GM23338 (cell line): ENCODE measurements around the gene FBXW12. TPM values are rescaled to one million over a fixed set of nuclear protein-coding genes. Genes with fewer than 3 reads are reported as not detected.

ENCODE experiments used
- ATAC-seq: fragments of 200-7000 bp; cut with Tn5 transposase; 3 replicates; pipeline ENCODE4 v1.9.1; 2020
- DNase-seq: peaks from one replicate; pipeline ENCODE4 v3.0.0-alpha.2; 2015; ENCODE audit warnings: low spot score
- H2AFZ ChIP-seq: fragments of 200-600 bp; sonication (generic); 2 replicates; pipeline ENCODE4 v1.8.0; 2016; ENCODE audit warnings: antibody characterized with exemption, mild to moderate bottlenecking, moderate library complexity
- H3F3A ChIP-seq: fragments of 200-600 bp; sonication (generic); replicated peaks from 2 replicates; pipeline ENCODE4 v1.8.0; 2017; ENCODE audit warnings: antibody characterized with exemption, mixed run types, low read depth
- H3K27ac ChIP-seq: fragments of 200-600 bp; sonication (generic); 2 replicates; pipeline ENCODE4 v1.6.1; 2016; ENCODE audit warnings: low read depth
- H3K27me3 ChIP-seq: fragments of 200-600 bp; sonication (generic); 2 replicates; pipeline ENCODE4 v1.8.0; 2016; ENCODE audit warnings: mild to moderate bottlenecking, mixed run types, moderate library complexity; ENCODE audit not compliant: insufficient read depth
- H3K36me3 ChIP-seq: fragments of 200-600 bp; sonication (generic); 2 replicates; pipeline ENCODE4 v1.8.0; 2016; ENCODE audit warnings: mild to moderate bottlenecking; ENCODE audit not compliant: insufficient read depth
- H3K4me1 ChIP-seq: fragments of 200-600 bp; sonication (generic); 2 replicates; pipeline ENCODE4 v1.8.0; 2016; ENCODE audit warnings: mild to moderate bottlenecking, moderate library complexity; ENCODE audit not compliant: insufficient read depth
- H3K4me2 ChIP-seq: fragments of 200-600 bp; sonication (generic); 2 replicates; pipeline ENCODE4 v1.7.1; 2017; ENCODE audit warnings: mixed run types
- H3K4me3 ChIP-seq: fragments of 200-600 bp; sonication (generic); 2 replicates; pipeline ENCODE4 v1.6.1; 2016; ENCODE audit warnings: mixed run types
- H3K79me2 ChIP-seq: fragments of 200-600 bp; sonication (generic); replicated peaks from 2 replicates; pipeline ENCODE4 v1.8.0; 2017; ENCODE audit warnings: mild to moderate bottlenecking; ENCODE audit not compliant: insufficient read depth
- H3K9me2 ChIP-seq: fragments of 200-600 bp; sonication (generic); 2 replicates; pipeline ENCODE4 v1.8.0; 2017; ENCODE audit not compliant: insufficient read depth
- H4K20me1 ChIP-seq: fragments of 200-600 bp; sonication (generic); replicated peaks from 2 replicates; pipeline ENCODE4 v1.8.0; 2017; ENCODE audit warnings: mild to moderate bottlenecking; ENCODE audit not compliant: insufficient read depth
- H3K27ac Mint-ChIP-seq: 2 replicates; pipeline ENCODE4 v1.8.0; 2020; ENCODE audit warnings: inconsistent platforms, mild to moderate bottlenecking, moderate library complexity, mixed read lengths
- H3K27me3 Mint-ChIP-seq: 3 replicates; pipeline ENCODE4 v1.8.0; 2022; ENCODE audit warnings: low read depth, mild to moderate bottlenecking, moderate library complexity, mixed read lengths, inconsistent platforms; ENCODE audit not compliant: insufficient read depth, poor library complexity
- H3K36me3 Mint-ChIP-seq: 3 replicates; pipeline ENCODE4 v1.8.0; 2021; ENCODE audit warnings: low read depth, mild to moderate bottlenecking, inconsistent platforms, moderate library complexity, mixed read lengths
- H3K4me1 Mint-ChIP-seq: 3 replicates; pipeline ENCODE4 v1.8.0; 2020; ENCODE audit warnings: mild to moderate bottlenecking, inconsistent platforms, mixed read lengths
- H3K4me3 Mint-ChIP-seq: 3 replicates; pipeline ENCODE4 v1.8.0; 2021; ENCODE audit warnings: moderate library complexity, mild to moderate bottlenecking, inconsistent platforms, mixed read lengths
- H3K9me3 Mint-ChIP-seq: 3 replicates; pipeline ENCODE4 v1.8.0; 2020; ENCODE audit warnings: moderate library complexity, mild to moderate bottlenecking, inconsistent platforms, mixed read lengths
- CREB1 ChIP-seq: fragments of 250-450 bp; sonication (Bioruptor Pico); IDR thresholded peaks from 2 replicates; pipeline ENCODE4 v1.5.0; 2020; ENCODE audit warnings: low read depth, mild to moderate bottlenecking, moderate library complexity
- CTCF ChIP-seq, 2 experiments: fragments of 200-600 bp in 1 of 2; sonication (generic) in 1 of 2; conservative IDR thresholded peaks; 2 replicates each; pipeline versions ENCODE4 v1.5.1 to v1.6.1; 2016 to 2017; ENCODE audit warnings: antibody characterized with exemption in 2 of 2, low read depth in 2 of 2, mild to moderate bottlenecking in 2 of 2, moderate library complexity in 1 of 2
- ETS1 ChIP-seq: IDR thresholded peaks from 2 replicates; pipeline ENCODE4 v1.6.1; 2016; ENCODE audit warnings: antibody characterized with exemption
- EZH2 ChIP-seq: fragments of 200-600 bp; sonication (generic); IDR thresholded peaks from one replicate; pipeline ENCODE4 v1.8.0; 2017; ENCODE audit warnings: antibody characterized with exemption, mild to moderate bottlenecking, low read depth; ENCODE audit not compliant: unreplicated experiment
- EZH2phosphoT487 ChIP-seq: fragments of 200-600 bp; sonication (generic); IDR thresholded peaks from one replicate; pipeline ENCODE4 v1.8.1; 2018; ENCODE audit warnings: antibody characterized with exemption; ENCODE audit not compliant: unreplicated experiment
- JUNB ChIP-seq: IDR thresholded peaks from one replicate; pipeline ENCODE4 v1.6.1; 2016; ENCODE audit warnings: antibody characterized with exemption; ENCODE audit not compliant: unreplicated experiment
- NANOG ChIP-seq: IDR thresholded peaks from 2 replicates; pipeline ENCODE4 v1.6.1; 2016; ENCODE audit warnings: antibody characterized with exemption, borderline replicate concordance
- POLR2AphosphoS5 ChIP-seq: IDR thresholded peaks from 2 replicates; pipeline ENCODE4 v1.6.1; 2016; ENCODE audit warnings: antibody characterized with exemption, low read depth
- REST ChIP-seq: IDR thresholded peaks from one replicate; pipeline ENCODE4 v1.6.1; 2018; ENCODE audit warnings: antibody characterized with exemption; ENCODE audit not compliant: unreplicated experiment
- STAT1 ChIP-seq: IDR thresholded peaks from one replicate; pipeline ENCODE4 v1.6.1; 2016; ENCODE audit warnings: antibody characterized with exemption; ENCODE audit not compliant: unreplicated experiment
- ZNF114 ChIP-seq: fragments of 250-450 bp; sonication (Bioruptor Pico); IDR thresholded peaks from 2 replicates; pipeline ENCODE4 v1.5.0; 2020; ENCODE audit warnings: mild to moderate bottlenecking, moderate library complexity
- ZNF331 ChIP-seq: fragments of 250-450 bp; sonication (Bioruptor Pico); IDR thresholded peaks from 2 replicates; pipeline ENCODE4 v1.5.0; 2020; ENCODE audit warnings: low read depth, mild to moderate bottlenecking, moderate library complexity
- ZNF462 ChIP-seq: fragments of 250-450 bp; sonication (Bioruptor Pico); IDR thresholded peaks from 2 replicates; pipeline ENCODE4 v1.5.0; 2020; ENCODE audit warnings: mild to moderate bottlenecking, moderate library complexity
- long read RNA-seq: library from polyadenylated mRNA; unstranded; transcript quantifications from one replicate; pipeline ENCODE4 v2.0.0, GENCODE V29; 2020; ENCODE audit not compliant: unreplicated experiment
- polyA plus RNA-seq: library from polyadenylated mRNA; unstranded; fragments of >200 nt; fragmentation: Nextera tagmentation; extraction: Ambion mirVana; gene quantifications from 2 replicates; pipeline ENCODE4 v1.2.1, GENCODE V29; 2016
- total RNA-seq: library from RNA; depleted of rRNA; stranded (reverse); fragments of >200 nt; shearing (Covaris generic); gene quantifications from 2 replicates; pipeline ENCODE4 v1.2.3, GENCODE V29; 2014; rRNA removed

FBXW12 gene
- total RNA-seq (not detected in 2 replicates), polyA plus RNA-seq (0.21 and 0.73 TPM in 2 replicates)
- long read RNA-seq, partial matches to known transcripts: 0 of 1 reads
- long read RNA-seq, other reads (novel, unspliced or antisense): 1 of 1 reads

- Histone ChIP-seq H3K9me2 (no peaks in the 10 kb centered on the region), H3K36me3 (no peaks in the 10 kb centered on the region)
- H3K27ac Mint-ChIP-seq: no peak within 1 kb of the TSS
Measured at GRCh38 chr3:48371651-48372376, at the start of gene FBXW12. Gene FBXW12, plus strand, starts transcription at chr3:48372219. Its CDS starts 549 bp downstream, at chr3:48372768.

More at GRCh38 chr3:48371651-48372376, at the start of gene FBXW12:
- no peaks in the 10 kb centered on the region for H4K20me1 ChIP-seq
- Mint-ChIP-seq H3K27me3 (peaks cover 3% of the 10 kb centered on the region), H3K4me3 (no peak within 1 kb of the TSS), H3K4me1 (peaks cover 18% of the 10 kb centered on the region), H3K36me3 (no peaks in the 10 kb centered on the region), H3K9me3 (no peaks in the 10 kb centered on the region; the same call in 2 of the 3 replicates)
- H3K27ac ChIP-seq: no peak within 1 kb of the TSS
- no peaks in the 10 kb centered on the region for H3F3A ChIP-seq
- H3K79me2 ChIP-seq: no peaks in the 10 kb centered on the region
- peaks cover 9% of the 10 kb centered on the region; the same call in 1 of the 2 replicates for H3K4me1 ChIP-seq
- ATAC-seq: no peak
- no peak within 1 kb of the TSS for H3K4me2 ChIP-seq
- peak within 1 kb of the TSS; percentile 28; the same call in 1 of the 2 replicates for H2AFZ ChIP-seq
- no peak for TF ChIP-seq CTCF (conservative IDR thresholded peaks at IDR 0.05; ENCODE audit: low read depth in 2 of 2)
- no peak for TF ChIP-seq ZNF462 (CRISPR knock-in tag)
- no peak for TF ChIP-seq JUNB
- TF ChIP-seq EZH2phosphoT487: no peak
- no peak for TF ChIP-seq NANOG
- no peak for TF ChIP-seq ZNF331
- TF ChIP-seq EZH2: no peak
- no peak for TF ChIP-seq REST
- no peak for TF ChIP-seq ZNF114 (CRISPR knock-in tag)
- TF ChIP-seq STAT1: no peak
- no peak for TF ChIP-seq CREB1 (CRISPR knock-in tag)
- no peak for TF ChIP-seq POLR2AphosphoS5
- no peak for TF ChIP-seq ETS1
- no peak within 1 kb of the TSS for H3K4me3 ChIP-seq
- no peak for DNase-seq
- H3K27me3 ChIP-seq: no peaks in the 10 kb centered on the region
